HepG2 (cell line): ENCODE results near the gene PIP5K1A. TPM values are rescaled to one million over a fixed set of nuclear protein-coding genes. Genes with fewer than 3 reads are reported as not detected.

Experiments used
- GATAD2A ChIP-seq: IDR thresholded peaks from 2 replicates; pipeline ENCODE4 v1.6.1; 2016
- GMEB2 ChIP-seq: IDR thresholded peaks from 2 replicates; pipeline ENCODE4 v1.6.1; 2016; ENCODE audit warnings: missing biosample characterization, missing genetic modification reagents, low read depth
- HMG20A ChIP-seq: IDR thresholded peaks from 2 replicates; pipeline ENCODE4 v1.6.1; 2016; ENCODE audit warnings: borderline replicate concordance
- PRMT3 ChIP-seq: sonication (generic); formaldehyde crosslinking; IDR thresholded peaks from 2 replicates; pipeline ENCODE4 v1.8.1; 2022; ENCODE audit warnings: low read depth, mild to moderate bottlenecking, moderate library complexity, missing genetic modification reagents, borderline replicate concordance
- SNAPC4 ChIP-seq: sonication (generic); formaldehyde crosslinking; IDR thresholded peaks from 2 replicates; pipeline ENCODE4 v1.4.0; 2020; ENCODE audit warnings: mild to moderate bottlenecking, missing genetic modification reagents
- SRY ChIP-seq: sonication (generic); formaldehyde crosslinking; IDR thresholded peaks from 2 replicates; pipeline ENCODE4 v1.8.0; 2022; ENCODE audit warnings: mild to moderate bottlenecking, missing genetic modification reagents
- ZNF337 ChIP-seq: sonication (generic); formaldehyde crosslinking; IDR thresholded peaks from 2 replicates; pipeline ENCODE4 v1.5.1; 2020; ENCODE audit warnings: missing genetic modification reagents, low read depth, mild to moderate bottlenecking, borderline replicate concordance
- ZNF746 ChIP-seq: sonication (generic); formaldehyde crosslinking; IDR thresholded peaks from 2 replicates; pipeline ENCODE4 v1.8.0; 2022; ENCODE audit warnings: mild to moderate bottlenecking, missing genetic modification reagents
- ZNF878 ChIP-seq: sonication (generic); formaldehyde crosslinking; IDR thresholded peaks from 2 replicates; pipeline ENCODE4 v1.8.1; 2023; ENCODE audit warnings: mild to moderate bottlenecking, missing genetic modification reagents, moderate library complexity
- polyA plus RNA-seq, 8 experiments: library from polyadenylated mRNA; depleted of rRNA in 3 of 8; stranded (reverse) in 7 of 8; unstranded in 1 of 8; fragments of >200 nt; fragmentation: Illumina TruSeq in 4 of 8; extraction: Trizol in 4 of 8; gene quantifications; 2 replicates each; pipeline versions ENCODE4 v1.2.1 to v1.2.3, GENCODE V29; 2011 to 2016; ENCODE audit warnings: low read depth in 4 of 8, missing spikeins in 1 of 8, mixed read lengths in 1 of 8; ENCODE audit not compliant: insufficient read depth in 1 of 8
- total RNA-seq, 5 experiments: library from RNA; depleted of rRNA; stranded (reverse); fragments of >200 nt; fragmentation: Illumina TruSeq; extraction: Trizol; gene quantifications; 2 replicates each; pipeline ENCODE4 v1.2.3, GENCODE V29; 2016; ENCODE audit warnings: low read depth in 1 of 5
- TF ChIP-seq, protein P1 (sequence below): sonication (generic); formaldehyde crosslinking; IDR thresholded peaks from 2 replicates; pipeline ENCODE4 v1.8.0; 2022; ENCODE audit warnings: low read depth, missing genetic modification reagents
- TF ChIP-seq, protein P2 (sequence below): sonication (generic); formaldehyde crosslinking; IDR thresholded peaks from 2 replicates; pipeline ENCODE4 v1.4.0; 2020; ENCODE audit warnings: missing genetic modification reagents, borderline replicate concordance
- TF ChIP-seq, protein P3 (sequence below): sonication (generic); formaldehyde crosslinking; IDR thresholded peaks from 2 replicates; pipeline ENCODE4 v1.4.0; 2020; ENCODE audit warnings: missing genetic modification reagents

The PIP5K1A gene
- total and polyA plus RNA-seq, 2 of the 13 experiments (the other 11 are each of a cell fraction or from before 2014, with no cell fraction given): 45.3 to 65.1 TPM

- TF ChIP-seq SNAPC4 (no peak), GATAD2A (CRISPR knock-in tag) (no peak), ZNF337 (CRISPR knock-in tag) (no peak), SRY (CRISPR knock-in tag) (no peak), ZNF878 (CRISPR knock-in tag) (no peak), PRMT3 (CRISPR knock-in tag) (no peak), ZNF746 (CRISPR knock-in tag) (no peak), GMEB2 (no peak), HMG20A (CRISPR knock-in tag) (no peak)
- TF ChIP-seq, protein P1, sequence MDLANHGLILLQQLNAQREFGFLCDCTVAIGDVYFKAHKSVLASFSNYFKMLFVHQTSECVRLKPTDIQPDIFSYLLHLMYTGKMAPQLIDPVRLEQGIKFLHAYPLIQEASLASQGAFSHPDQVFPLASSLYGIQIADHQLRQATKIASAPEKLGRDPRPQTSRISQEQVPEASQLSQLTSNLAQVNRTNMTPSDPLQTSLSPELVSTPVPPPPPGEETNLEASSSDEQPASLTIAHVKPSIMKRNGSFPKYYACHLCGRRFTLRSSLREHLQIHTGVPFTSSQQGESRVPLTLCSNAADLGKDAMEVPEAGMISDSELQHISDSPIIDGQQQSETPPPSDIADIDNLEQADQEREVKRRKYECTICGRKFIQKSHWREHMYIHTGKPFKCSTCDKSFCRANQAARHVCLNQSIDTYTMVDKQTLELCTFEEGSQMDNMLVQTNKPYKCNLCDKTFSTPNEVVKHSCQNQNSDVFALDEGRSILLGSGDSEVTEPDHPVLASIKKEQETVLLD (CRISPR knock-in tag): no peak
- TF ChIP-seq, protein P2, sequence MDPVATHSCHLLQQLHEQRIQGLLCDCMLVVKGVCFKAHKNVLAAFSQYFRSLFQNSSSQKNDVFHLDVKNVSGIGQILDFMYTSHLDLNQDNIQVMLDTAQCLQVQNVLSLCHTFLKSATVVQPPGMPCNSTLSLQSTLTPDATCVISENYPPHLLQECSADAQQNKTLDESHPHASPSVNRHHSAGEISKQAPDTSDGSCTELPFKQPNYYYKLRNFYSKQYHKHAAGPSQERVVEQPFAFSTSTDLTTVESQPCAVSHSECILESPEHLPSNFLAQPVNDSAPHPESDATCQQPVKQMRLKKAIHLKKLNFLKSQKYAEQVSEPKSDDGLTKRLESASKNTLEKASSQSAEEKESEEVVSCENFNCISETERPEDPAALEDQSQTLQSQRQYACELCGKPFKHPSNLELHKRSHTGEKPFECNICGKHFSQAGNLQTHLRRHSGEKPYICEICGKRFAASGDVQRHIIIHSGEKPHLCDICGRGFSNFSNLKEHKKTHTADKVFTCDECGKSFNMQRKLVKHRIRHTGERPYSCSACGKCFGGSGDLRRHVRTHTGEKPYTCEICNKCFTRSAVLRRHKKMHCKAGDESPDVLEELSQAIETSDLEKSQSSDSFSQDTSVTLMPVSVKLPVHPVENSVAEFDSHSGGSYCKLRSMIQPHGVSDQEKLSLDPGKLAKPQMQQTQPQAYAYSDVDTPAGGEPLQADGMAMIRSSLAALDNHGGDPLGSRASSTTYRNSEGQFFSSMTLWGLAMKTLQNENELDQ (CRISPR knock-in tag): no peak
- TF ChIP-seq, protein P3, sequence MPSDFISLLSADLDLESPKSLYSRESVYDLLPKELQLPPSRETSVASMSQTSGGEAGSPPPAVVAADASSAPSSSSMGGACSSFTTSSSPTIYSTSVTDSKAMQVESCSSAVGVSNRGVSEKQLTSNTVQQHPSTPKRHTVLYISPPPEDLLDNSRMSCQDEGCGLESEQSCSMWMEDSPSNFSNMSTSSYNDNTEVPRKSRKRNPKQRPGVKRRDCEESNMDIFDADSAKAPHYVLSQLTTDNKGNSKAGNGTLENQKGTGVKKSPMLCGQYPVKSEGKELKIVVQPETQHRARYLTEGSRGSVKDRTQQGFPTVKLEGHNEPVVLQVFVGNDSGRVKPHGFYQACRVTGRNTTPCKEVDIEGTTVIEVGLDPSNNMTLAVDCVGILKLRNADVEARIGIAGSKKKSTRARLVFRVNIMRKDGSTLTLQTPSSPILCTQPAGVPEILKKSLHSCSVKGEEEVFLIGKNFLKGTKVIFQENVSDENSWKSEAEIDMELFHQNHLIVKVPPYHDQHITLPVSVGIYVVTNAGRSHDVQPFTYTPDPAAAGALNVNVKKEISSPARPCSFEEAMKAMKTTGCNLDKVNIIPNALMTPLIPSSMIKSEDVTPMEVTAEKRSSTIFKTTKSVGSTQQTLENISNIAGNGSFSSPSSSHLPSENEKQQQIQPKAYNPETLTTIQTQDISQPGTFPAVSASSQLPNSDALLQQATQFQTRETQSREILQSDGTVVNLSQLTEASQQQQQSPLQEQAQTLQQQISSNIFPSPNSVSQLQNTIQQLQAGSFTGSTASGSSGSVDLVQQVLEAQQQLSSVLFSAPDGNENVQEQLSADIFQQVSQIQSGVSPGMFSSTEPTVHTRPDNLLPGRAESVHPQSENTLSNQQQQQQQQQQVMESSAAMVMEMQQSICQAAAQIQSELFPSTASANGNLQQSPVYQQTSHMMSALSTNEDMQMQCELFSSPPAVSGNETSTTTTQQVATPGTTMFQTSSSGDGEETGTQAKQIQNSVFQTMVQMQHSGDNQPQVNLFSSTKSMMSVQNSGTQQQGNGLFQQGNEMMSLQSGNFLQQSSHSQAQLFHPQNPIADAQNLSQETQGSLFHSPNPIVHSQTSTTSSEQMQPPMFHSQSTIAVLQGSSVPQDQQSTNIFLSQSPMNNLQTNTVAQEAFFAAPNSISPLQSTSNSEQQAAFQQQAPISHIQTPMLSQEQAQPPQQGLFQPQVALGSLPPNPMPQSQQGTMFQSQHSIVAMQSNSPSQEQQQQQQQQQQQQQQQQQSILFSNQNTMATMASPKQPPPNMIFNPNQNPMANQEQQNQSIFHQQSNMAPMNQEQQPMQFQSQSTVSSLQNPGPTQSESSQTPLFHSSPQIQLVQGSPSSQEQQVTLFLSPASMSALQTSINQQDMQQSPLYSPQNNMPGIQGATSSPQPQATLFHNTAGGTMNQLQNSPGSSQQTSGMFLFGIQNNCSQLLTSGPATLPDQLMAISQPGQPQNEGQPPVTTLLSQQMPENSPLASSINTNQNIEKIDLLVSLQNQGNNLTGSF (CRISPR knock-in tag): no peak
These were observed 2.0 kb upstream of the PIP5K1A start (continued) for GRCh38 chr1:151196292-151196800.
